ENCODE measurements around the gene PDLIM4.

PDLIM4 gene

DNA sequence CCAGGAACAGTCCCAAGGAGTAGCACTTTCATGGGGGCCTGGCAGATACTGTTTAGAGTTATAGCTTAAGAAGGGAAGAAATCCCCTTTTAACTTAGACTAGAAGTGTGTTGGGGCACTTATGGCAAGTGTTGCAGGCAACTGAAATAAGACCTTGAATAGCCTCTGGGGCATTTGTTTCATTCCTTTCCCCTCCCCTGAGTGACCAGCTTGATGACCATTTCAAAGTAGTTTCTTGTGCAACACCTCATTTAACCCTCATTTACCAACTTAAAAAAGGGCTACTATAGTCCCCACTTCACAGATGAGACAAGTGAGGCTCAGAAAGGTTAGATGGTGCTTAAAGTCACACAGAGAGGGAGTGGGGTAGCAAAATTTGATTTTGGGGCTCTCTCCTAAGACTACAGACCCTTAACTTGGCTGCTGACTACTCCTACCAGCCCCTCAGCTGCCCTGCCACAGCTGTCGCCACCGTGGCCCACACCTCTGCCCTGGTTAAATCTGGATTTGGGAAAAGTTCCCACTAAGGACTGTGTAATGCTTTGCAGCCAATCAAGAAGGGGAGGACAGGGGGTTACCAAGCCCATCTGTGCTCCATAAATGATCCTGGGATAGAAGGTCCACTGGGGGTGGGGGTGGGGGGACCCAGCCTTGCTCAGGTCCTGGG lies 5.5 kb downstream of the PDLIM4 start:
- Histone ChIP-seq H2BK12ac (ENCODE audit: low read length in 2 of 2) (no peak overlapping the region), H2BK120ac (ENCODE audit: low read depth, low read length) (no peak overlapping the region), H4K8ac (ENCODE audit: low read length) (peak overlapping the region; percentile 38), H2AK5ac (ENCODE audit: low read length, severe bottlenecking) (peak overlapping the region; percentile 72), H3K9ac (ENCODE audit: low read length) (peak overlapping the region; percentile 21), H3K4ac (ENCODE audit: low read depth in 1 of 2, low read length in 2 of 2) (no peak overlapping the region), H3K4me3 (ENCODE audit: insufficient read depth in 1 of 2, low read depth in 1 of 2, low read length in 2 of 2) (no peak overlapping the region), H2BK15ac (ENCODE audit: low read depth, poor library complexity, severe bottlenecking) (no peak overlapping the region), H3K14ac (ENCODE audit: low read length in 2 of 2) (no peak overlapping the region), H3K27me3 (ENCODE audit: control insufficient read depth in 1 of 2, insufficient read depth in 1 of 2, low read length in 2 of 2) (no peaks in the 10 kb centered on the region), H2AFZ (ENCODE audit: low read depth, low read length) (no peak overlapping the region), H4K91ac (ENCODE audit: low read length) (no peak overlapping the region), H3K36me3 (ENCODE audit: control insufficient read depth in 1 of 2, insufficient read depth in 2 of 2, low read depth in 1 of 2, low read length in 2 of 2) (peaks cover 37 to 55% of the 10 kb centered on the region in 2 experiments), H3K9me3 (ENCODE audit: control insufficient read depth, low read length) (no peaks in the 10 kb centered on the region), H3K4me2 (ENCODE audit: low read length, poor library complexity, severe bottlenecking) (no peak overlapping the region), H3K4me1 (ENCODE audit: control insufficient read depth, insufficient read depth, low read depth, low read length) (peaks cover 73% of the 10 kb centered on the region), H3K79me1 (replicated peaks; ENCODE audit: low read length, poor library complexity, severe bottlenecking) (peaks cover 32% of the 10 kb centered on the region), H3K18ac (ENCODE audit: low read depth in 1 of 2, low read length in 2 of 2) (peak overlapping the region in 1 of 2 experiments; percentile 51), H3K23ac (ENCODE audit: low read length in 2 of 2) (no peak overlapping the region), H2BK5ac (ENCODE audit: low read depth, low read length, poor library complexity, severe bottlenecking) (peak overlapping the region; percentile 15), H3K27ac (ENCODE audit: low read length, poor library complexity, severe bottlenecking) (no peak overlapping the region)
- no CpG with 5 or more reads among the region's 2 CpGs for whole genome bisulfite sequencing
- DNase-seq = peak; percentile 30

DNA sequence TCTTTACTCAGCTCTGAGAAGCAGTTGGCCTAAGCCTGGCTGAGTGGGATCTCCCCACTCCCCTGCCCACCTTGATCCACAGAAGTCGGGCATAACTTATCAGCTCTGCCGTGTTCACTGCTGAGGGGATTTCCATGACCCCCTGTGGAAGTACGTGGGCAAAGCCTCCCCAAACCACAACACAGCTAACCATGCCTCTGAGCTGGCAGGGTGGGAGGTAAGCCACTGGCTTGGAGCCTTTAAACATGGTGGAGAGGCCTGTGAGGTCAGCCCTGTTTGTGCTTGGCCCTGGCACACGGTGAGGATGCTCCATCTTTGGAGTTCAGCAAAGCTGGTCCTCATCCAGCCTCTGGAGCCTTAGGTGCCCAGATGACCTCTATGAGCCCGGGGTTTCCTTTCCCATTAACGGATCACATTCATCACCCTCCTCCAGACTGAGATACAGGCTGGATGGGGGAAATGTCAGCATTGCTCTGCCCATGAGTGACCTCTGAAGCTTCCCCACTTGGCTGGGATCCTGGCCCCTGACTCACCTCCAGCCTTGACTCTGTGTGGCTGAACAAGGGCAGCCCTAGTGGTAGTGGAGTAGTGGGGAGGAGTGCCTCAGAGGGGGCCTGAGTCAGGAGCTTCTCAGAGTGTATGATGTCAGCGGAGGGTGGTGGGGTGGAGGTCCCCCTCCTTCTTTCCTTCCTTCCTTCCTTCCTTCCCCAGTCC lies 6.2 kb downstream of the PDLIM4 start:
- WGBS = 63% methylated on average over 6 of the region's 7 CpGs
- Histone ChIP-seq H3K9me3 (ENCODE audit: control insufficient read depth, low read length) (no peaks in the 10 kb centered on the region), H3K36me3 (ENCODE audit: control insufficient read depth in 1 of 2, insufficient read depth in 2 of 2, low read depth in 1 of 2, low read length in 2 of 2) (peaks cover 44 to 61% of the 10 kb centered on the region in 2 experiments), H2BK120ac (ENCODE audit: low read depth, low read length) (no peak overlapping the region), H2AFZ (ENCODE audit: low read depth, low read length) (no peak overlapping the region), H3K27me3 (ENCODE audit: control insufficient read depth in 1 of 2, insufficient read depth in 1 of 2, low read length in 2 of 2) (no peaks in the 10 kb centered on the region), H2BK5ac (ENCODE audit: low read depth, low read length, poor library complexity, severe bottlenecking) (peak overlapping the region; percentile 15), H4K91ac (ENCODE audit: low read length) (no peak overlapping the region), H3K18ac (ENCODE audit: low read depth in 1 of 2, low read length in 2 of 2) (peak overlapping the region in 1 of 2 experiments; percentile 51), H3K4me1 (ENCODE audit: control insufficient read depth, insufficient read depth, low read depth, low read length) (peaks cover 75% of the 10 kb centered on the region), H3K4ac (ENCODE audit: low read depth in 1 of 2, low read length in 2 of 2) (no peak overlapping the region), H2BK15ac (ENCODE audit: low read depth, poor library complexity, severe bottlenecking) (no peak overlapping the region), H3K4me2 (ENCODE audit: low read length, poor library complexity, severe bottlenecking) (no peak overlapping the region), H3K9ac (ENCODE audit: low read length) (peak overlapping the region; percentile 88), H4K8ac (ENCODE audit: low read length) (peak overlapping the region; percentile 38), H3K14ac (ENCODE audit: low read length in 2 of 2) (peak overlapping the region in 1 of 2 experiments; percentile 19), H3K4me3 (ENCODE audit: insufficient read depth in 1 of 2, low read depth in 1 of 2, low read length in 2 of 2) (no peak overlapping the region), H3K23ac (ENCODE audit: low read length in 2 of 2) (no peak overlapping the region), H3K27ac (ENCODE audit: low read length, poor library complexity, severe bottlenecking) (peak overlapping the region; percentile 13), H2AK5ac (ENCODE audit: low read length, severe bottlenecking) (peak overlapping the region; percentile 72), H3K79me1 (replicated peaks; ENCODE audit: low read length, poor library complexity, severe bottlenecking) (peaks cover 32% of the 10 kb centered on the region), H2BK12ac (ENCODE audit: low read length in 2 of 2) (peak overlapping the region in 1 of 2 experiments; percentile 20)
- DNase-seq = peak; percentile 84

DNA sequence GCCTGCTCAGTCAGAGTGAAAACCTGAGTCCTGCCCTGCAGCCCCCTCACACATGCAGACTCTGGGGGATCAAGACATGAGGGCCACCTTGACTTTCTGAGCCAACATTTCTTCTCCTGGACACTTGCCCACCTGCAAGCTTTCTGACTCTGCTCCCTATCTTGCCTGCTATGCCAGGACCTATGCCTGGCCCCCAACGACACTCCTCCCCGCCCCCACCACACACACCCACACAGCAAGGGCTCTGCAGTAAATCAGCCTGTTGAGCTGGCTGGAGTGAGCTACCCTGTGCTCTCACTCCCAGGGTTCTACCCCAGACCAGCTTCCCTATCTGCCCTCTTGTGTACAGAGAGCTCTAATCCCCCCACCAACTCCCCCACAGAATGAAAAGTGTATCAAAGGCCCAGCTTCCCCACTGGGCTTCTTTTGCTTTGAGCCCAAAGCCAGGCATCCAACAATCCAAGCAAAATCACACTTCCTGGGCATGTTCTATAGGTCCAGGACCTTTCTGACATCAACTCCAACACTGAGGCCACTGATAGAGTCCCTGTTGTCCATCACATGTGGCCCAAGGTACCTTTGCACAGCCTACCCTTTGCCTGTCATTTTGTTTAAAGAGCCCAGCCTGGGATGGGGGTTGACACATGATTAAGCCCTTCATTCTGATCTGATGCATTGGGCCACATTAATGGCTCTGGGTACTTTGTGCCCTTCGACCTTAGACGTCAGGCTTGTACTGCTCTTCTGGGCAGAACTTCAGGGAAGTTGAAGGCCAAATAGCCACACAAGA lies 7.2 kb downstream of the PDLIM4 start:
- Histone ChIP-seq H2AFZ (ENCODE audit: low read depth, low read length) (no peak overlapping the region), H3K4me1 (ENCODE audit: control insufficient read depth, insufficient read depth, low read depth, low read length) (peaks cover 74% of the 10 kb centered on the region), H3K79me1 (replicated peaks; ENCODE audit: low read length, poor library complexity, severe bottlenecking) (peaks cover 32% of the 10 kb centered on the region), H3K14ac (ENCODE audit: low read length in 2 of 2) (no peak overlapping the region), H3K9me3 (ENCODE audit: control insufficient read depth, low read length) (no peaks in the 10 kb centered on the region), H2BK12ac (ENCODE audit: low read length in 2 of 2) (peak overlapping the region in 1 of 2 experiments; percentile 31), H3K4me3 (ENCODE audit: insufficient read depth in 1 of 2, low read depth in 1 of 2, low read length in 2 of 2) (peak overlapping the region in 1 of 2 experiments; percentile 14), H2BK120ac (ENCODE audit: low read depth, low read length) (no peak overlapping the region), H3K27ac (ENCODE audit: low read length, poor library complexity, severe bottlenecking) (peak overlapping the region; percentile 51), H3K18ac (ENCODE audit: low read depth in 1 of 2, low read length in 2 of 2) (peak overlapping the region; percentile 30 to 37), H2BK5ac (ENCODE audit: low read depth, low read length, poor library complexity, severe bottlenecking) (no peak overlapping the region), H3K36me3 (ENCODE audit: control insufficient read depth in 1 of 2, insufficient read depth in 2 of 2, low read depth in 1 of 2, low read length in 2 of 2) (peaks cover 49 to 65% of the 10 kb centered on the region in 2 experiments), H2AK5ac (ENCODE audit: low read length, severe bottlenecking) (peak overlapping the region; percentile 77), H3K27me3 (ENCODE audit: control insufficient read depth in 1 of 2, insufficient read depth in 1 of 2, low read length in 2 of 2) (no peaks in the 10 kb centered on the region), H3K23ac (ENCODE audit: low read length in 2 of 2) (no peak overlapping the region), H4K91ac (ENCODE audit: low read length) (no peak overlapping the region), H3K4ac (ENCODE audit: low read depth in 1 of 2, low read length in 2 of 2) (no peak overlapping the region), H2BK15ac (ENCODE audit: low read depth, poor library complexity, severe bottlenecking) (no peak overlapping the region), H4K8ac (ENCODE audit: low read length) (no peak overlapping the region), H3K4me2 (ENCODE audit: low read length, poor library complexity, severe bottlenecking) (no peak overlapping the region), H3K9ac (ENCODE audit: low read length) (peak overlapping the region; percentile 88)
- 83% methylated on average over 4 of the region's 4 CpGs for WGBS
- DNase-seq = no peak
